Ectodermal cell (in vitro differentiated cells): ENCODE results near the gene KIRREL3.

Source experiments
- H3K27ac ChIP-seq: 2 replicates; pipeline ENCODE4 v1.7.0; 2013; ENCODE audit warnings: mild to moderate bottlenecking, low read depth, low read length; ENCODE audit not compliant: insufficient read depth, poor library complexity, severe bottlenecking
- H3K27me3 ChIP-seq: 2 replicates; pipeline ENCODE4 v1.7.0; 2013; ENCODE audit warnings: mild to moderate bottlenecking, low read length; ENCODE audit not compliant: insufficient read depth, control insufficient read depth, poor library complexity, severe bottlenecking
- H3K36me3 ChIP-seq: one replicate; pipeline ENCODE4 v1.7.0; 2013; ENCODE audit warnings: low read length; ENCODE audit not compliant: control insufficient read depth, insufficient read depth
- H3K4me1 ChIP-seq: one replicate; pipeline ENCODE4 v1.7.0; 2013; ENCODE audit warnings: low read length; ENCODE audit not compliant: control insufficient read depth, insufficient read depth
- H3K4me3 ChIP-seq: 2 replicates; pipeline ENCODE4 v1.7.0; 2013; ENCODE audit warnings: low read depth, low read length, control low read depth; ENCODE audit not compliant: insufficient read depth
- H3K9me3 ChIP-seq: 2 replicates; pipeline ENCODE4 v1.7.0; 2013; ENCODE audit warnings: mild to moderate bottlenecking, low read length, moderate library complexity; ENCODE audit not compliant: control insufficient read depth
- WGBS, 2 experiments: methylation state at CpG; one replicate each; pipeline ENCODE4 v1.1.7; 2013; ENCODE audit warnings: missing lambda C conversion rate in 2 of 2; 5-methylcytosine and 5-hydroxymethylcytosine counted together

The KIRREL3 gene

DNA sequence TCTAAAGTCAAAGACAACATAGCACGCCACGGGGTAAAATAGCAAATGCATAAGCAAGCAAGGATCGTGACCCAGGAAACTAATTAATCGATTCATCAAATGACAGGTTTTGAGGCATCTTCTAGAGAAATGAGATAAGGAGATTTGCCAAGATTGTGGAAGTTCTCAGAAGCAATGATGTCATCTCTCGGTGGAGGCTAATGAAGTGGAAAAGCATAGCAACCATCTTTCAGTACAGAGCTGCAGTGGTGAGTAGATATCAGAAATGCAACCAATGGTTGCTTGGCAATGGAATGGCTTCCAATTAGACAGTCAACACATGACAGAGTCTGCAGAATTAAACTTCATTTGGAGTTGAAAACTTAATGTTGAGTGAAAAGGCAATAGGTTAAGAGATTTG is 116.0 kb downstream of the KIRREL3 start:
- 85 to 86% methylated on average over 5 of the region's 5 CpGs for whole genome bisulfite sequencing, 2 experiments
- H3K4me3 ChIP-seq, result no peak overlapping the region
- H3K36me3 ChIP-seq, result no peaks in the 10 kb centered on the region
- H3K27me3 ChIP-seq, result no peaks in the 10 kb centered on the region
- no peak overlapping the region for H3K27ac ChIP-seq
- peaks cover 15% of the 10 kb centered on the region for H3K4me1 ChIP-seq
- no peaks in the 10 kb centered on the region for H3K9me3 ChIP-seq

DNA sequence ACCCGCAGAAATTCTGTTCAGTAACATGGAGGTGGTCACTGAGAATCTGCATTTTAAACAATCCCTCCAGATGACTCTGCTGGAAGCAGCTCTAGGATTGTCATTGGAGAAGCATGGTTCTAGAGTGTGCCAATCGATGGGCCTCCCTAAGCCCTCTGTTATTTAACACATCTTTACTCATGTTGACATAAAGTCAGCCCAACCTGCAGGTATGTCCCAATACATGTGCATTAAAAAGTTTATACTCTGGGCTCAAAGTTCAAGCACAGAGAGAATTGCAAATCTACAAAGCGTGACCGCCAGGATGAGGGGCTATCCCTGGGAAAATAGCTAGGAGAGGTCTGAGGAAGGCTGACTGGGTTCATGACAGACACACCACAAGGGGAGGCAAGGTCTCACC is 116.4 kb downstream of the KIRREL3 start:
- WGBS, 2 experiments, result 83 to 90% methylated on average over 4 of the region's 4 CpGs
- Histone ChIP-seq H3K27me3 (no peaks in the 10 kb centered on the region), H3K4me3 (no peak overlapping the region), H3K27ac (no peak overlapping the region), H3K4me1 (peaks cover 15% of the 10 kb centered on the region), H3K9me3 (no peaks in the 10 kb centered on the region), H3K36me3 (no peaks in the 10 kb centered on the region)

DNA sequence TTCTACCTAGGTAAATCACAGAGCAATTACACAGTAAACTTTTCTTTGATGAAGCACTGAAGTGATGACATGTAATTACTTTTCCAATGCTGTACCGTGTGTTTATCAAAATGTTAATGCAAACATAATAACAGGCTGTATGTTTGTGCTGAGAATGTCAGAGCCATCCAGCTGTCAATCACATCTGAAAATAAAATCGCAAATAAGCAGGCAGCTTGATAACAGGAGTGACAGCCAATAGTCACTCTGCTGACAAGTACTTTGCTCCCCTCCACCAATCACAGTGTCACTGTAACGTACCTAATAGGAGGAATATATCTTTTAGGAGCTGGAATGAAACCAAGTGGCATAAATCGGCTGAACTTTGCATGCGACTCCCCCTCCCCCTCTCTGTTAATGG is 119.7 kb downstream of the KIRREL3 start:
- Histone ChIP-seq H3K4me1 (peaks cover 6% of the 10 kb centered on the region), H3K27me3 (no peaks in the 10 kb centered on the region), H3K9me3 (no peaks in the 10 kb centered on the region), H3K27ac (no peak overlapping the region), H3K4me3 (no peak overlapping the region), H3K36me3 (no peaks in the 10 kb centered on the region)
- WGBS, 2 experiments, result 85 to 95% methylated on average over 4 to 5 of the region's 5 CpGs

DNA sequence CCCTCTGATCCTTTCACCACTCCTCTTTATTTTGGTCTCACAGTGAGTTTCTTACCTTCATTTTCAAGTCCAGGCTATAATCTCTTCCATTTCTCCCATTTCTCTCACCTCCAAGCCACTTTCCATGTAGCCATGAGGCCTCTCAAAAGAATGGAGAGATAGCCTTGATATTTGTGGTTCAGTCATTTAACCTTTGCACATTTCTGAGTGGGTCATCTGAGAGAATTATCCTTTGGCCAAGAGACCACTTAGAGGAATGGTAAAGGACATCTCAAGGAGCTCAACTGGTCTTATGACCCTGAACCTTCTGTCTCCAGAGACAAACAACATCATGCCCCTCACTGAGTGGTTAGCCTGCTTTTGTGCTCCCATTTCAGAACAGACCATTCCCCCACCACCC is 121.1 kb downstream of the KIRREL3 start:
- peaks cover 6% of the 10 kb centered on the region for H3K4me1 ChIP-seq
- H3K27ac ChIP-seq, result no peak overlapping the region
- no peaks in the 10 kb centered on the region for H3K27me3 ChIP-seq
- H3K4me3 ChIP-seq, result no peak overlapping the region
- H3K36me3 ChIP-seq, result no peaks in the 10 kb centered on the region
- H3K9me3 ChIP-seq, result no peaks in the 10 kb centered on the region

DNA sequence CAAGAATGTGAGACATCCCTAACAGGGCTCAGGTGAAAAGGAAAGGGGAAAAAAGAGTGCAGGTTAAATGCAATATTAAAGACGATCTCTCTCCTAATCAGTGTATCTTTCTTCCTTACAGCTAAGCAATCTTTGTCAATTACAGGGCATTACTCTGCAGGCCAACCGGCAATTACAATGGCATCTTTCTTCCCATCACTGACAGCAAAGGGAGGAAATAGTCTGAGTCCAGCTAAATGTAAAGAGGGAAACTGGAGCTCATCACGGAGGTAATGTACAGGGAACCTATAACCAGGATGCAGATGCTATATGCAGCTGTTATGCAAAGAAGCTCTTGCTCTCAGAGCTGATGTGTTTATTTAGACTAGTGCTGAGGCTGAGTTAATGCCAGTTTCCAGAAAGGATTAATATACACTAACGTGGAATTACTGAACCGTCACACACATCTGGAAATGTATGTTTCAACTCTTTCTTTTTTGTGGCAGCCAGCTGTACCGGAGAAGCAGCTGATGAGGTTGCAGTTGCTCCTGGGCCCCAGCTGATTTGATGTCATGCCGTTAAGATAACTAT is 121.6 kb downstream of the KIRREL3 start:
- Histone ChIP-seq H3K4me3 (no peak overlapping the region), H3K4me1 (peaks cover 6% of the 10 kb centered on the region), H3K27ac (no peak overlapping the region), H3K27me3 (no peaks in the 10 kb centered on the region), H3K36me3 (no peaks in the 10 kb centered on the region), H3K9me3 (no peaks in the 10 kb centered on the region)
- 93% methylated on average over 7 of the region's 7 CpGs for WGBS, 2 experiments

DNA sequence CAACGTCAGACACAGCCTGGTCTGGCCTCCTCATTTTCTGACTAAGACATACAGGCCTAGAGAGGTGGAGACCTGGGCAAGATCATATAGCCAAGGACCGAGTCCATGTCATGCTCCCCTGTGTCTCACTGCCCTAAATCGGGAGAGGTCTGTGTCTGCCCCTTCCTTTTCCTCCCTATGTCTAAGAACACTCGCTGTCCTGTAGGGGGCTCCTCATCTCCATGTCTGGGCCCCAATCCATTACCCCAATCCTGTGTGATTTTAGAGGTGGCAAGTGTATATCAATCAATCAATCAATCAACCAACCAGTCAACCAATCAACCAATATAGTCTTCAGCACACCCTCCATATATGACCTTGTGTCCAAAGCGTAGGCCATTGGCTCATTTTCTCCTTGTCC is 125.7 kb downstream of the KIRREL3 start:
- H3K4me3 ChIP-seq, result no peak overlapping the region
- H3K4me1 ChIP-seq, result peaks cover 2% of the 10 kb centered on the region
- WGBS, 2 experiments, result 55 to 58% methylated on average over 5 of the region's 5 CpGs
- H3K27ac ChIP-seq, result no peak overlapping the region
- no peaks in the 10 kb centered on the region for H3K36me3 ChIP-seq
- no peaks in the 10 kb centered on the region for H3K9me3 ChIP-seq
- no peaks in the 10 kb centered on the region for H3K27me3 ChIP-seq

DNA sequence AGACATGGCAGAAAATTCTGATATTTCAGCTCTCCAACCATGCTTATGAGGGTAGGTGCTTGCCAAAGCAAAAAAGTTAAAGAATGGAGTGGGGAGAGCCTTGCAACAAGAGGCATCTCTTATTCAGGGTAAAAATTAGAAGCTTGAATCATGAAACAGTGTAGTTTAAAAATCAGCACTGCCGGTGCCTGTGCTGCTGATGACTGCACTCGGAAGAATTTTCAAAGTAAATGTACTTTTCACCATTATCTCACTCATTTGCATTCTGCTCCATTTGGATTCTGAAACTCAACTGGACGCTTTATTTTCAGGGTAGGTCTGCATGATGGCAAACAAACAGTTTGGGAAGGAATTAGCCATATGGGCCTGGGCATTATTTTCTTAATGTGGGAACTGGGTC is 126.3 kb downstream of the KIRREL3 start:
- no peaks in the 10 kb centered on the region for H3K9me3 ChIP-seq
- H3K4me1 ChIP-seq, result no peaks in the 10 kb centered on the region
- H3K27ac ChIP-seq, result no peak overlapping the region
- no peak overlapping the region for H3K4me3 ChIP-seq
- no peaks in the 10 kb centered on the region for H3K36me3 ChIP-seq
- 95 to 97% methylated on average over 3 of the region's 3 CpGs for WGBS, 2 experiments
- H3K27me3 ChIP-seq, result no peaks in the 10 kb centered on the region

DNA sequence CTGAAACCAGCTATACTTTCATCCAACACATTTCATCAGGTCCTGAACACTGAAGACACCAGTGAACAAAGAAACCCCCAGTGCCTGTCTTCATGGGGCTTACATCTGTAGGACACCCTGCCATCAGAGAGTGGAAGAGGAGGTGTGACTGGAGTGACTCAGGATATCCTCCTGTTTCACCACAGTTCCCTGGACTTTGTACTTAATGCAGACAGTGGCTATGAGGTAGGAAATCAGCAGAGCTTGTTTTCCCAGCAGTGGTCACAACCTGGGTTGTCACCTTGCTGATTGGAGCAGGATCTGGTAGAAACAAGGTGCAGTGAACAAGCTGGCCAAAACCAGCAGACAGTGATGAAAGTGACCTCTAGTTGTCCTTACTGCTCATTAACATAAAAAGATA is 128.8 kb downstream of the KIRREL3 start:
- Histone ChIP-seq H3K4me3 (no peak overlapping the region), H3K4me1 (no peaks in the 10 kb centered on the region), H3K9me3 (no peaks in the 10 kb centered on the region), H3K36me3 (no peaks in the 10 kb centered on the region), H3K27ac (no peak overlapping the region), H3K27me3 (no peaks in the 10 kb centered on the region)

DNA sequence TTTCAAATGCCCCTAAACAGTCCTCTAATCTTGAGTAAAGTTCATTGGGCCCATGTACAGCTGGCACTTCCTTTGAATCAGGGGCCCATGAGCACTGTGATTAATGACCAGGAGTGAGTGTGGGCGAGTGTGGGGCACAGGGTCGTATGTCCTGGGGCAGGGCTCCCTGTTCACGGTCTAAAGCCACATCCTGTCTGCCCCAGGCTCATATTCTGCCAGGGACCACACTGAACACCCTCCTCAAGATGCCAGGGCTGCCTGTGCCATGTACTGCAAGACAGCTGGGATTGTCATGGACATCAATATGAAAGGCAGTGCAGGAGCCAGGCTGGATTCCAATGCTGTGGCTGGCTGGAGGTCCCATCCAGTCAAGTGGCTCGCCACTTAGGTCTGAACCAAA is 130.5 kb downstream of the KIRREL3 start:
- Histone ChIP-seq H3K4me3 (no peak overlapping the region), H3K27ac (no peak overlapping the region), H3K9me3 (no peaks in the 10 kb centered on the region), H3K36me3 (no peaks in the 10 kb centered on the region), H3K4me1 (no peaks in the 10 kb centered on the region), H3K27me3 (no peaks in the 10 kb centered on the region)
- 94% methylated on average over 4 of the region's 4 CpGs for WGBS, 2 experiments

DNA sequence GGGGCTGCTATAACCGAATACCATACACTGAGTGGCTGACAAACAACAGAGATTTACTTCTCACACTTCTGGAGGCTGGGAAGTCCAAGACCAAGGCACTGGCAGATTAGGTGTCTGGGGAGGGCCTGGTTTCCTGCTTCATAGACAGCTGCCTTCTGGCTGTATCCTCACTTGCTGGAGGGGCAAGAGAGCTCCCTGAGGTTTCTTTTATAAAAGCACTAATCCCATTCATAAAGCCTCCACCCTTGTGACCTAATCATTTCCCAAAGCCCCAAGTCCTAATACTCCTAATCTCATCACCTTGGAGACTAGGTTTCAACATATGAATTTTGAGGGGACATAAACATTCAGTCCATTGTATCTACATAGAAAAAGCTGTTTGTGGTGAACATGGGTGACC is 131.8 kb downstream of the KIRREL3 start:
- Histone ChIP-seq H3K4me3 (no peak overlapping the region), H3K36me3 (no peaks in the 10 kb centered on the region), H3K27ac (no peak overlapping the region), H3K9me3 (no peaks in the 10 kb centered on the region), H3K27me3 (no peaks in the 10 kb centered on the region), H3K4me1 (no peaks in the 10 kb centered on the region)
- 69 to 97% methylated on average over 1 of the region's 1 CpG for WGBS, 2 experiments

DNA sequence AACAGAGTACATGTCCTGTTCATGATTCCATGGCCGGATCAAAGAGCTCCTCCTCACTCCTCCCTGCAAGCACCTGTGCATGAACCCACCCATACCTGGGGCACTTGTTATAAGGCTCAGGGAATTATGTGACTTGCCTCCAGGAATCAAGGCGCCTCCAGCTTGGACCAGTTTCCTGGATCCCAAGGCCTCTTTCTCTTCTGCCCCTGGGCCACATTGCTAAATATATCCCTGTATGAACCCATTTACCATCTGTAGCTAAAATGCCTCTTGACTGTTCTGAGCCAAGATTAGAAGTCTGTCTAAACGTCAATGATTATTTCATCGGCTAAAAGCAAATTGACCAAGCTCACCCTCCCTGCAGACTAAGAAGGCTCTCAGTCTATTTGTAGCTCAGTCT is 135.6 kb downstream of the KIRREL3 start:
- H3K27me3 ChIP-seq, result no peaks in the 10 kb centered on the region
- H3K36me3 ChIP-seq, result no peaks in the 10 kb centered on the region
- H3K9me3 ChIP-seq, result no peaks in the 10 kb centered on the region
- 94 to 96% methylated on average over 4 of the region's 4 CpGs for WGBS, 2 experiments
- no peaks in the 10 kb centered on the region for H3K4me1 ChIP-seq
- no peak overlapping the region for H3K27ac ChIP-seq
- H3K4me3 ChIP-seq, result no peak overlapping the region
